CD14-positive monocyte (primary cell): ENCODE measurements around the gene VTN. TPM values are rescaled to one million over a fixed set of nuclear protein-coding genes. Genes with fewer than 3 reads are reported as not detected.

Source experiments
- DNase-seq, 3 donors: peaks; one replicate each; pipeline ENCODE4 v3.0.0-alpha.2; 2011 to 2022
- H2AFZ ChIP-seq: 2 replicates; pipeline ENCODE4 v1.6.0; 2012; ENCODE audit warnings: mild to moderate bottlenecking, low read depth, low read length, inconsistent platforms; ENCODE audit not compliant: insufficient read depth, poor library complexity, severe bottlenecking
- H3K27ac ChIP-seq, 2 donors: 1 replicate in 1 of 2; 2 replicates in 1 of 2; pipeline ENCODE4 v1.5.1; 2012 to 2013; ENCODE audit warnings: low read length in 2 of 2, control low read depth in 1 of 2, inconsistent platforms in 1 of 2, low read depth in 1 of 2, mild to moderate bottlenecking in 1 of 2
- H3K27me3 ChIP-seq, 2 donors: one replicate each; pipeline versions ENCODE4 v1.6.0 to v1.6.1; 2011 to 2013; ENCODE audit warnings: low read length in 2 of 2; ENCODE audit not compliant: control insufficient read depth in 2 of 2, insufficient read depth in 2 of 2
- H3K36me3 ChIP-seq, 2 donors: replicated peaks in 1 of 2; 1 replicate in 1 of 2; 2 replicates in 1 of 2; pipeline versions ENCODE4 v1.5.1 to v1.6.1; 2012 to 2013; ENCODE audit warnings: low read length in 2 of 2, control low read depth in 1 of 2, inconsistent platforms in 1 of 2, mild to moderate bottlenecking in 1 of 2; ENCODE audit not compliant: insufficient read depth in 2 of 2, control insufficient read depth in 1 of 2
- H3K4me1 ChIP-seq, 2 donors: 1 replicate in 1 of 2; 2 replicates in 1 of 2; pipeline versions ENCODE4 v1.5.1 to v1.6.1; 2012 to 2013; ENCODE audit warnings: low read length in 2 of 2, control low read depth in 1 of 2, inconsistent platforms in 1 of 2, mild to moderate bottlenecking in 1 of 2, moderate library complexity in 1 of 2; ENCODE audit not compliant: insufficient read depth in 2 of 2, control insufficient read depth in 1 of 2
- H3K4me2 ChIP-seq: replicated peaks from 2 replicates; pipeline ENCODE3; 2012; ENCODE audit warnings: low read length, moderate library complexity, mild to moderate bottlenecking; ENCODE audit not compliant: poor library complexity, severe bottlenecking; ENCODE audit errors: extremely low read depth
- H3K4me3 ChIP-seq, 3 experiments: fragments of 200-600 bp in 1 of 3; sonication (generic) in 1 of 3; replicated peaks in 1 of 3; 1 replicate in 2 of 3; 2 replicates in 1 of 3; pipeline ENCODE4 v1.5.1; 2011 to 2013; ENCODE audit warnings: low read length in 3 of 3, mild to moderate bottlenecking in 3 of 3, control low read depth in 2 of 3, low read depth in 2 of 3, inconsistent platforms in 1 of 3, moderate library complexity in 1 of 3
- H3K79me2 ChIP-seq: 2 replicates; pipeline ENCODE4 v1.6.0; 2012; ENCODE audit warnings: mild to moderate bottlenecking, control low read depth, inconsistent platforms, low read length, moderate library complexity; ENCODE audit not compliant: insufficient read depth
- H3K9ac ChIP-seq: 2 replicates; pipeline ENCODE4 v1.6.0; 2017; ENCODE audit warnings: low read length, mild to moderate bottlenecking; ENCODE audit not compliant: insufficient read depth, poor library complexity, severe bottlenecking
- H3K9me3 ChIP-seq, 2 donors: replicated peaks in 1 of 2; 1 replicate in 1 of 2; 2 replicates in 1 of 2; pipeline versions ENCODE4 v1.5.1 to v1.6.1; 2012 to 2013; ENCODE audit warnings: low read length in 2 of 2, control low read depth in 1 of 2; ENCODE audit not compliant: control insufficient read depth in 1 of 2, insufficient read depth in 1 of 2
- H4K20me1 ChIP-seq: 2 replicates; pipeline ENCODE4 v1.6.0; 2012; ENCODE audit warnings: mild to moderate bottlenecking, low read length, control low read depth, moderate library complexity; ENCODE audit not compliant: insufficient read depth
- H3K27ac Mint-ChIP-seq, 7 donors: one replicate each; pipeline ENCODE4 v1.8.0; 2020; ENCODE audit warnings: mild to moderate bottlenecking in 7 of 7, mixed read lengths in 7 of 7, moderate library complexity in 6 of 7, inconsistent platforms in 2 of 7
- H3K27me3 Mint-ChIP-seq, 3 donors: one replicate each; pipeline ENCODE4 v1.8.0; 2021 to 2022; ENCODE audit warnings: low read depth in 3 of 3, mild to moderate bottlenecking in 3 of 3, mixed read lengths in 3 of 3, moderate library complexity in 3 of 3, inconsistent platforms in 1 of 3
- H3K36me3 Mint-ChIP-seq, 2 donors: one replicate each; pipeline ENCODE4 v1.8.0; 2020; ENCODE audit warnings: mixed read lengths in 2 of 2, inconsistent platforms in 1 of 2, mild to moderate bottlenecking in 1 of 2
- H3K4me1 Mint-ChIP-seq: one replicate; pipeline ENCODE4 v1.8.0; 2020; ENCODE audit warnings: mild to moderate bottlenecking, mixed read lengths
- H3K4me3 Mint-ChIP-seq, 2 donors: one replicate each; pipeline ENCODE4 v1.8.0; 2020; ENCODE audit warnings: mild to moderate bottlenecking in 2 of 2, mixed read lengths in 2 of 2, moderate library complexity in 1 of 2
- H3K9me3 Mint-ChIP-seq, 7 donors: one replicate each; pipeline ENCODE4 v1.8.0; 2020 to 2022; ENCODE audit warnings: mixed read lengths in 7 of 7, mild to moderate bottlenecking in 6 of 7, moderate library complexity in 6 of 7, inconsistent platforms in 2 of 7
- WGBS: methylation state at CpG from one replicate; pipeline ENCODE4 v1.1.5; 2013; ENCODE audit warnings: missing lambda C conversion rate; ENCODE audit not compliant: insufficient coverage; 5-methylcytosine and 5-hydroxymethylcytosine counted together
- intact Hi-C, 2 donors: fragments of 100-400 bp; cut with micrococcal nuclease; formaldehyde crosslinking; loops; one replicate each; pipeline versions ENCODE4 v1.15.0 to v1.15.1; 2023
- polyA plus RNA-seq, 3 donors: library from polyadenylated mRNA; depleted of rRNA in 1 of 3; unstranded in 2 of 3; stranded (reverse) in 1 of 3; fragments of 300-500 nt in 2 of 3; fragments of >200 nt in 1 of 3; fragmentation: Illumina TruSeq in 2 of 3; gene quantifications; 1 replicate in 2 of 3; 2 replicates in 1 of 3; pipeline ENCODE4 v1.2.3, GENCODE V29; 2012 to 2021
- TF ChIP-seq, protein P1 (sequence below): fragments of 200-600 bp; IDR thresholded peaks from one replicate; pipeline ENCODE4 v1.8.0; 2022; ENCODE audit warnings: antibody characterized with exemption, mild to moderate bottlenecking

The VTN gene
- polyA plus RNA-seq, 3 donors = not detected

DNA sequence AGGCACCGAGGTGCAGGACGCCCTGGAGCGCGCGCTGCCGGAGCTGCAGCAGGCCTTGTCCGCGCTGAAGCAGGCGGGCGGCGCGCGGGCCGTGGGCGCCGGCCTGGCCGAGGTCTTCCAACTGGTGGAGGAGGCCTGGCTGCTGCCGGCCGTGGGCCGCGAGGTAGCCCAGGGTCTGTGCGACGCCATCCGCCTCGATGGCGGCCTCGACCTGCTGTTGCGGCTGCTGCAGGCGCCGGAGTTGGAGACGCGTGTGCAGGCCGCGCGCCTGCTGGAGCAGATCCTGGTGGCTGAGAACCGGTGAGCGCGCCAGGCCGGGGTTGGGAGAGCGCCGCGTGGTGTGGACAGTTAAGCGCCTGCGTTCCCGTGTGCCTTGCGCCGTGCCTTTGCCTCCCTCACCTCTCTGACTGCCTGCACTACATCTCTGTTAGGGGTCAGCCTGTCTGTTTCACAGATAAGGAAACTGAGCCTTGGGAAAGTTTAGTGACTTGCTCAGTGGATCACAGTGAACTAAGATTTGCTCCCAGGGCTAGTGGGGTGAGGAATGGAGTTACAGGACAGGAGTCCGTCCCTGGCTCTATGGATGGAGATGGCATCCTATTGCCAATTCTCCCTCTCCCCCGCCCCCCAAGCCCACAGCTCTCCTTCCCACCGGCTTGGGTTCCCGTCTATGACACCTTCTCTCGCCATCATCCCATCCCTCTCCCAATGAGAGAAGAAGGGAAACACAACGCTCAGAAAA is 2.3 kb upstream of the VTN start:
- Histone ChIP-seq H3K9me3 (peaks cover 2 to 7% of the 10 kb centered on the region in 2 donors), H3K4me1 (peaks cover 23 to 34% of the 10 kb centered on the region in 2 donors), H3K79me2 (no peaks in the 10 kb centered on the region), H3K27me3 (peaks cover 13 to 20% of the 10 kb centered on the region in 2 donors), H3K4me2 (peak overlapping the region; percentile 87), H3K36me3 (no peaks in the 10 kb centered on the region), H3K9ac (peak overlapping the region; percentile 49), H2AFZ (peak overlapping the region; percentile 82), H3K27ac (no peak overlapping the region), H4K20me1 (peaks cover 4% of the 10 kb centered on the region), H3K4me3 (peak overlapping the region in 1 of 3 experiments; percentile 74)
- WGBS = 6% methylated on average over 46 of the region's 53 CpGs
- Mint-ChIP-seq H3K4me1 (peaks cover 27% of the 10 kb centered on the region), H3K9me3 (peaks cover 0 to 5% (median 1%) of the 10 kb centered on the region in 7 donors), H3K4me3 (peak overlapping the region; percentile 47 to 84), H3K27ac (no peak overlapping the region), H3K36me3 (peaks cover 7 to 11% of the 10 kb centered on the region in 2 donors), H3K27me3 (peaks cover 23 to 44% (median 25%) of the 10 kb centered on the region in 3 donors)
- DNase-seq = no peak
- intact Hi-C loops = no loop called here
- TF ChIP-seq, protein P1, sequence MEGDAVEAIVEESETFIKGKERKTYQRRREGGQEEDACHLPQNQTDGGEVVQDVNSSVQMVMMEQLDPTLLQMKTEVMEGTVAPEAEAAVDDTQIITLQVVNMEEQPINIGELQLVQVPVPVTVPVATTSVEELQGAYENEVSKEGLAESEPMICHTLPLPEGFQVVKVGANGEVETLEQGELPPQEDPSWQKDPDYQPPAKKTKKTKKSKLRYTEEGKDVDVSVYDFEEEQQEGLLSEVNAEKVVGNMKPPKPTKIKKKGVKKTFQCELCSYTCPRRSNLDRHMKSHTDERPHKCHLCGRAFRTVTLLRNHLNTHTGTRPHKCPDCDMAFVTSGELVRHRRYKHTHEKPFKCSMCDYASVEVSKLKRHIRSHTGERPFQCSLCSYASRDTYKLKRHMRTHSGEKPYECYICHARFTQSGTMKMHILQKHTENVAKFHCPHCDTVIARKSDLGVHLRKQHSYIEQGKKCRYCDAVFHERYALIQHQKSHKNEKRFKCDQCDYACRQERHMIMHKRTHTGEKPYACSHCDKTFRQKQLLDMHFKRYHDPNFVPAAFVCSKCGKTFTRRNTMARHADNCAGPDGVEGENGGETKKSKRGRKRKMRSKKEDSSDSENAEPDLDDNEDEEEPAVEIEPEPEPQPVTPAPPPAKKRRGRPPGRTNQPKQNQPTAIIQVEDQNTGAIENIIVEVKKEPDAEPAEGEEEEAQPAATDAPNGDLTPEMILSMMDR = no peak

DNA sequence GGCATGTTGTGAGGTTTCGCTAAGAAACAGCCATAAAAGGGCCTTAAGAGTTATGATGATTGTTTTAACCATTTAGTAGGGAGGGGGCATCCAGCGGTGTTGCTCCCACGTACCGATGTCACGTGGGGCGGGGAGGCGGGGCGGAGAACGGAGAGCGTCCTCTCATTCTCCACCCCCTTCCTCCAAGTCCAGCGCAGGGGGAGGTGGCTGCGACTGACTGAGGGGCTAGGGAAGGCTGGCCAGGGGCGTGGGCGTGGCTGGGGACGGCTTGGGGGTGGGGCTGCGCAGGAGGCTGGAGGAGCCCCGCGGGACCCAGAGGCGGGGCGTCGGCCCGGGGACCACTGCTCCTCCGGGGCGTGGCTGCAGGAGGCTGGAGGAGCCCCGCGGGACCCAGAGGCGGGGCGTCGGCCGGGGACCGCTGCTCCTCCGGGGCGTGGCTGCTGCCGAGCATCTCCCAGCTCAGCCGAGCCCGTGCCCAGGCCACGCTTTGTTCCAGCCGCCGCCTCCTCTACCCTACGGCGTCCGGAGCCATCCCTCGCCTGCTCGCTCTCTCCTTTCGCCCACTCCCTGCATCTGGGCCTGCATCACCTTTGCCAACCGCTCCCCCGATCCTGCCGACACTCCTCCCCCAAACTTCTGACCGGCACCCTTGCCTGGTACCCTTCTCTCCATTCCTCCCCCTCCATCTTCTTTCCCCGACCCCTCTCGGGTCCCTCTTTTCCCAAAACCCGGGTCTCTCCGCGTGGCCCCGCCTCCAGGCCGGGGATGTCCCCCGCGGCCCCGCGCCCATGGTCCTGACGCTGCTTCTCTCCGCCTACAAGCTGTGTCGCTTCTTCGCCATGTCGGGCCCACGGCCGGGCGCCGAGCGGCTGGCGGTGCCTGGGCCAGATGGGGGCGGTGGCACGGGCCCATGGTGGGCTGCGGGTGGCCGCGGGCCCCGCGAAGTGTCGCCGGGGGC is 1.4 kb upstream of the VTN start, which contains the start of gene SARM1:
SARM1 (plus strand) TSS at position 450 of the 958 bp plus-strand sequence; CDS start at position 789, 339 bp downstream.
- Mint-ChIP-seq H3K27ac (peak within 1 kb of the TSS in 4 of 7 donors; percentile 10 to 63 (median 52)), H3K4me1 (peaks cover 27% of the 10 kb centered on the region), H3K27me3 (peaks cover 22 to 44% (median 25%) of the 10 kb centered on the region in 3 donors), H3K4me3 (peak within 1 kb of the TSS; percentile 80 to 87), H3K36me3 (peaks cover 12 to 15% of the 10 kb centered on the region in 2 donors), H3K9me3 (peaks cover 0 to 5% (median 1%) of the 10 kb centered on the region in 7 donors)
- Histone ChIP-seq H3K27me3 (peaks cover 13 to 20% of the 10 kb centered on the region in 2 donors), H3K79me2 (no peaks in the 10 kb centered on the region), H3K27ac (no peak within 1 kb of the TSS), H3K36me3 (peaks cover 0 to 2% of the 10 kb centered on the region in 2 donors), H3K4me1 (peaks cover 23 to 34% of the 10 kb centered on the region in 2 donors), H2AFZ (peak within 1 kb of the TSS; percentile 82), H3K4me3 (peak within 1 kb of the TSS; percentile 14 to 74 (median 36)), H3K9ac (peak within 1 kb of the TSS; percentile 49), H3K4me2 (peak within 1 kb of the TSS; percentile 87), H3K9me3 (peaks cover 2 to 7% of the 10 kb centered on the region in 2 donors), H4K20me1 (peaks cover 4% of the 10 kb centered on the region)
- DNase-seq = peak in 2 of 3 donors; percentile 23 to 29
- WGBS = under 1% methylated on average over 69 of the region's 80 CpGs
- intact Hi-C loops = no loop called here
- TF ChIP-seq, protein P1 = no peak
